K562 (cell line): ENCODE data around the gene PLCB4. TPM values are rescaled to one million over a fixed set of nuclear protein-coding genes. Genes with fewer than 3 reads are reported as not detected.

Source experiments
- ATAC-seq: fragments of 200-7000 bp; cut with Tn5 transposase; 3 replicates; pipeline ENCODE4 v1.9.1; 2020; ENCODE audit warnings: moderate library complexity
- BruUV-seq: library from RNA; stranded (reverse); fragments of 400-500 nt; replicated peaks from 2 replicates; lab custom pipeline; 2021; lab: Mats Ljungman, UMichigan
- CTCF ChIA-PET: fragments of 300-600 bp; formaldehyde crosslinking; extraction: SDS; loops from one replicate; lab custom pipeline; 2021; ENCODE audit warnings: low intra/inter-chr PET ratio; lab: Yijun Ruan, JAX
- POLR2A ChIA-PET: fragments of 300-600, 350-650 bp; sonication (Branson Sonifier 250); formaldehyde crosslinking; extraction: SDS; loops from one replicate; lab custom pipeline; 2021; ENCODE audit warnings: antibody characterized with exemption, inconsistent platforms; lab: Yijun Ruan, JAX
- DNase-seq, 4 experiments: peaks; one replicate each; pipeline versions ENCODE4 v3.0.0 to v3.0.0-alpha.2; 2011 to 2018; ENCODE audit warnings: low spot score in 3 of 4, mixed read lengths in 3 of 4; ENCODE audit errors: extremely low read depth in 1 of 4
- FAIRE-seq: peaks from 2 replicates; lab custom pipeline; 2011; peaks lifted over from hg19 to GRCh38; lab: Jason Lieb, UNC
- H2AFZ ChIP-seq: 2 replicates; pipeline ENCODE4 v1.6.0; 2011; ENCODE audit warnings: low read depth, low read length, control low read depth, inconsistent platforms
- H3K27ac ChIP-seq: fragments of 200-600 bp; 3 replicates; pipeline ENCODE4 v1.8.0; 2011; ENCODE audit warnings: low read depth, mild to moderate bottlenecking, control low read depth, inconsistent platforms, low read length, moderate library complexity, mixed read lengths; ENCODE audit errors: extremely low read depth
- H3K27me3 ChIP-seq, 2 experiments: fragments of 300-600 bp in 1 of 2; 2 replicates in 1 of 2; 3 replicates in 1 of 2; pipeline versions ENCODE4 v1.6.0 to v1.8.0; 2011; ENCODE audit warnings: inconsistent platforms in 2 of 2, low read length in 2 of 2, mild to moderate bottlenecking in 1 of 2, mixed read lengths in 1 of 2, moderate library complexity in 1 of 2; ENCODE audit not compliant: control insufficient read depth in 2 of 2, insufficient read depth in 2 of 2
- H3K36me3 ChIP-seq: fragments of 300-600 bp; 3 replicates; pipeline ENCODE4 v1.8.0; 2011; ENCODE audit warnings: mild to moderate bottlenecking, low read length, inconsistent platforms; ENCODE audit not compliant: control insufficient read depth, insufficient read depth
- H3K4me1 ChIP-seq, 2 experiments: fragments of 200-600 bp in 1 of 2; replicated peaks in 1 of 2; 2 replicates in 1 of 2; 3 replicates in 1 of 2; pipeline versions ENCODE4 v1.5.1 to v1.8.0; 2011; ENCODE audit warnings: inconsistent platforms in 2 of 2, low read length in 2 of 2, mild to moderate bottlenecking in 1 of 2, mixed read lengths in 1 of 2, moderate library complexity in 1 of 2; ENCODE audit not compliant: control insufficient read depth in 2 of 2, insufficient read depth in 2 of 2
- H3K4me2 ChIP-seq: 2 replicates; pipeline ENCODE4 v1.6.1; 2011; ENCODE audit warnings: low read length, control low read depth, inconsistent platforms, mixed read lengths; ENCODE audit not compliant: insufficient read depth
- H3K4me3 ChIP-seq: fragments of 200-600 bp; sonication (generic), shearing (Covaris generic); 2 replicates; pipeline ENCODE4 v1.5.1; 2016; ENCODE audit warnings: control low read depth, inconsistent platforms
- H3K79me2 ChIP-seq: fragments of 200-600 bp; 3 replicates; pipeline ENCODE4 v1.8.0; 2011; ENCODE audit warnings: low read length, inconsistent platforms; ENCODE audit not compliant: control insufficient read depth, insufficient read depth
- H3K9ac ChIP-seq, 2 experiments: 2 replicates each; pipeline versions ENCODE4 v1.6.0 to v1.6.1; 2011; ENCODE audit warnings: low read depth in 2 of 2, low read length in 2 of 2, control low read depth in 1 of 2, inconsistent platforms in 1 of 2, mild to moderate bottlenecking in 1 of 2, mixed read lengths in 1 of 2; ENCODE audit not compliant: insufficient read depth in 1 of 2
- H3K9me1 ChIP-seq: one replicate; pipeline ENCODE4 v1.6.0; 2011; ENCODE audit warnings: inconsistent platforms, mild to moderate bottlenecking, low read length, moderate library complexity; ENCODE audit not compliant: control insufficient read depth, insufficient read depth
- H3K9me3 ChIP-seq: replicated peaks from 2 replicates; pipeline ENCODE4 v1.5.1; 2011; ENCODE audit warnings: low read depth, low read length, inconsistent platforms; ENCODE audit not compliant: control insufficient read depth, insufficient read depth
- H4K20me1 ChIP-seq: replicated peaks from 2 replicates; pipeline ENCODE4 v1.6.1; 2011; ENCODE audit warnings: low read length, inconsistent platforms, mixed read lengths; ENCODE audit not compliant: control insufficient read depth, insufficient read depth
- CTCF ChIP-seq, 3 experiments: IDR thresholded peaks in 2 of 3; conservative IDR thresholded peaks in 1 of 3; 2 replicates each; pipeline ENCODE4 v1.5.1; 2011 to 2012; ENCODE audit warnings: low read length in 3 of 3, mild to moderate bottlenecking in 3 of 3, control low read depth in 2 of 3, improper control_type of control experiment in 1 of 3, inconsistent platforms in 1 of 3, low read depth in 1 of 3, mixed read lengths in 1 of 3, moderate library complexity in 1 of 3; ENCODE audit not compliant: insufficient read depth in 2 of 3
- ZNF644 ChIP-seq: fragments of 200-800 bp; sonication (Bioruptor generic); IDR thresholded peaks from 2 replicates; pipeline ENCODE4 v1.6.1; 2016; ENCODE audit warnings: low read depth, missing genetic modification characterization, missing compliant biosample characterization
- ZNF76 ChIP-seq: fragments of 250-450 bp; sonication (Bioruptor Pico); IDR thresholded peaks from 2 replicates; pipeline ENCODE4 v1.4.0; 2020; ENCODE audit warnings: mild to moderate bottlenecking, moderate library complexity, borderline replicate concordance
- WGBS: fragments of 100-300 bp; shearing (Covaris generic); methylation state at CpG from one replicate; pipeline ENCODE4 v1.1.6; 2016; ENCODE audit warnings: low coverage, mixed read lengths; ENCODE audit not compliant: insufficient coverage; ENCODE audit errors: missing lambda C conversion rate; 5-methylcytosine and 5-hydroxymethylcytosine counted together
- in situ Hi-C: fragments of 300-500 bp; cut with MboI; formaldehyde crosslinking; loops from 4 replicates; pipeline ENCODE4 v1.15.0; 2018; ENCODE audit warnings: inconsistent platforms, mixed read lengths
- intact Hi-C: fragments of 100-400 bp; cut with micrococcal nuclease; formaldehyde crosslinking; loops from 2 replicates; pipeline ENCODE4 v1.14.2; 2022
- polyA plus RNA-seq, 8 experiments: library from polyadenylated mRNA; depleted of rRNA in 4 of 8; stranded (reverse) in 5 of 8; unstranded in 3 of 8; fragments of >200 nt; fragmentation: Nextera tagmentation in 2 of 8; fragmentation: Illumina TruSeq in 1 of 8; extraction: Ambion mirVana in 2 of 8; extraction: Trizol in 1 of 8; gene quantifications; 2 replicates each; pipeline versions ENCODE4 v1.2.1 to v1.2.3, GENCODE V29; 2011 to 2014; ENCODE audit warnings: inconsistent platforms in 1 of 8, missing spikeins in 1 of 8
- total RNA-seq, 7 experiments: library from RNA; depleted of rRNA in 6 of 7; stranded (reverse); fragments of >200 nt in 6 of 7; fragmentation: Illumina TruSeq in 2 of 7; extraction: Trizol in 2 of 7; gene quantifications; 2 replicates each; pipeline versions ENCODE4 v1.2.1 to v1.2.3, GENCODE V29; 2011 to 2021; ENCODE audit warnings: low replicate concordance in 1 of 7

PLCB4 gene
- total and polyA plus RNA-seq, 9 of the 15 experiments (the other 6 are each of a cell fraction or from before 2014, with no cell fraction given), result 0.20 to 2.9 (median 0.52) TPM

DNA sequence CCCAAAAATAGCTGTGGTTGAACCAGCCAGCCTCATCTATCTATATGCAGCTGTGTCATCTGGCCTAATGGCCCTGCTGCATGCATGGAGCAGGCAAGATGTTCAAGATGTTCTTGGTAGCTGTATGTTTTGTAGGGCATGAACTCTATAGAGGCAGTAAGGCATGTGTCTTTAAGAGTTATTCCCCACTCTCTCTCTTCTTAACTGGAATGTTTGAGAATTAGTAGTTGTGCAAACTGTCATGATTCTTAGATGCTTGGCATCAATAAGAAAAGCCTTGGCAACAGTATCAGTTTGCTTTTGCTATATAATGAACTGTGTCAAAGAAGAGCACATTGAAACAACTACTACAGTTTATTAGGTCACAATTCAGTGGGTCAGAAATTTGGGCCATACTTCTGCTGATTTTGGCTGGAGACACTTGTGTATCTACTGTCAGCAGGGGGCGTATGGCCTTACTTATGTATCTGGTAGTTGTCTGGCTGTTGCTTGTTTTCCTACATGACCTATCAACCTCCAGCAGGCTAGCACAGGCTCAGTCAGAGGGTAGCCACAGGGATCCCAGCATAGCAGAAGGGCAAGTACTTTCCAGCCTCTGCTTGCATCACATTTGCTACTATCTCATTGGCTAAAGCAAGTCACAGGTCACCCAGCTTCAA is 389.4 kb downstream of the PLCB4 start:
- intact Hi-C loops, result no loop called here
- Histone ChIP-seq H3K27me3 (no peaks in the 10 kb centered on the region), H3K79me2 (no peaks in the 10 kb centered on the region), H3K9me3 (no peaks in the 10 kb centered on the region), H3K4me2 (no peak overlapping the region), H2AFZ (no peak overlapping the region), H3K9me1 (no peaks in the 10 kb centered on the region), H3K27ac (no peak overlapping the region), H3K36me3 (no peaks in the 10 kb centered on the region)
- ChIA-PET POLR2A (no interaction called here), CTCF (no interaction called here)
- DNase-seq, result peak in 1 of 4 experiments; percentile 15
- BruUV-seq, result no TSS peak
- no peak for FAIRE-seq
- TF ChIP-seq CTCF (IDR thresholded peaks at IDR 0.05 in 2 of 3, conservative IDR thresholded peaks at IDR 0.05 in 1 of 3; ENCODE audit: insufficient read depth in 2 of 3, low read depth in 1 of 3, low read length in 3 of 3) (peak in 2 of 3 experiments; percentile 4 to 15; a peak in 2 of 6 replicates), ZNF76 (CRISPR knock-in tag) (no peak), ZNF644 (tag) (no peak)
- TF ChIP-seq, all 486 proteins: peak for 1
- Histone ChIP-seq H3K9ac (no peak overlapping the region), H3K4me3 (no peak overlapping the region), H3K4me1 (no peaks in the 10 kb centered on the region), H4K20me1 (no peaks in the 10 kb centered on the region)
- no peak for ATAC-seq
- 0% methylated on average over 1 of the region's 1 CpG for WGBS
- in situ Hi-C loops, result no loop called here
